Activated naive CD8-positive, alpha-beta T cell treated with anti-CD3 and anti-CD28 coated beads, Interleukin-2, amount 50 U/mL, for 16 hours (primary cell): ENCODE data around the gene PTPRD.

Experiments
- DNase-seq: peaks from one replicate; pipeline ENCODE4 v3.0.0-alpha.2; 2020; ENCODE audit warnings: low read depth, low spot score

Gene PTPRD

DNA sequence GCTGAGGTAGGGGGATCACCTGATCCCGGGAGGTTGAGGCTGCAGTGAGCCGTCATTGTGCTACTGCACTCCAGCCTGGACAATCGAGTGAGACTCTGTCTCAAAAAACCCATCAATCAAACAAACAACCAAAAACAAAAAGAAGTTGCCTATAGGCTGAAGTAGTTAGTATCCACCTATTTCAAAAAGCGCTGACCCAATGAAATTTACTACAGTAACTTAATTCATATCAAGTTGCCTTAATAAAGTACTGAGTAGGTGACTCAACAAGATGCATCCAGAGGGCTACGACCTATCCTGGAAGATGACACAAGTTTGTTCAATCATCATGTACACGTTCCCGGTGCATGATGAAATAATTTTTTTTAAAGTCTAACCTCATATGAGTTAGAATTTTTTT lies 2164.6 kb downstream of the PTPRD start:
- no peak for DNase-seq

DNA sequence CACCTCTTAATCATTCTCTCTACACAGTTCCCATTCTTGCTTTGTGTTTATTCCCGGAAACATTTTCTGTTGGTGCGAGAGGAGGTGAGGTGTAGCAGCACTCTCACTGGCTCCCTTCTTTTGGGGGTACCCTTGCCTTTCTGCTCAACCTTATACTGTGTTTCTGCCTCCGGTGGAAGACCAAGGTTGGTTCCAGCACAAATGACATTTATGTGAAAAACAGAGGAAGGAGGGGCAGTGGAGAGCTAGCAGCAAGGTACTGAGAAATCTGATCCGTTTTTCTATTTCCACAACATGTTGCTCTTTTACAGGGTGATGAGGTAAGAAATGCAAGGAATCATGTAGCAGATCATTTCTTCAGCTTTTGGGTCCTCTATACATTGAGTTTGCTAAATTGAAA lies 2165.2 kb downstream of the PTPRD start:
- DNase-seq, result no peak

DNA sequence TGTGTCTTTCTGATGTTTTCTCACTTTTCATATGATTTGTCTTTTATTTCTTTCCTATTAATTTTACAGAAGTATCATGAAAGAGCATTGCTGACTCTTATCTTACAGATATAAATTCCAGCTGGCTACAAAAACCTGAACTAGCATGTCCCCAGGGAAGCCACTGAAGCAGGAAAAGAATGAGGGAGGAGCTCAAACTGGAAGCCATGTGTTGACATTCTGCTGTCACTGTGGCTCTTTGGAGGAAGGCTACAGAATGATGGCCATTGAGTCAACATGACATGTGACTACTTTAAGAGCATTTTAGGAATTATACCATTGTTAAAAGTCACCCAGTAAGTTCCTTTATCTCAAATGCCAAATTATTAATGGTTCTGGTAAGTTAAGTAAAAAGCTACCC lies 2174.9 kb downstream of the PTPRD start:
- DNase-seq, result no peak

DNA sequence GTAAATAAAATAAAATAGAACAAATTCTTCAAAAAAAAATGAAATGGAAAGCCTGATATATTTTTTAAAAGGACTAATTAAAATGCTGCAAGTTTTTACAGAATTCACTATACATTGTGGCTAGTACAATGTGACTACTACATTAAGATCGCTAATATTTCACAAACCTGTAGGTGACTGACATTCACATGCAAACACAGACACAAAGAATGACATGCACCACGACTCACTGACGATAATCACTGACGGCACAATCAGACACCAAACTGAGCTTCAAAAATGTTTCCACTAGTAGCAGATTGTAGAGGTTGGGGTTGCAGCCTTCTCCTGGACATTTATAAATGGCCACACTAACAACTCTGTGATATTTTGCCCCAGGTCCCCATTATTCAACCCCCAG lies 2175.5 kb downstream of the PTPRD start:
- no peak for DNase-seq

DNA sequence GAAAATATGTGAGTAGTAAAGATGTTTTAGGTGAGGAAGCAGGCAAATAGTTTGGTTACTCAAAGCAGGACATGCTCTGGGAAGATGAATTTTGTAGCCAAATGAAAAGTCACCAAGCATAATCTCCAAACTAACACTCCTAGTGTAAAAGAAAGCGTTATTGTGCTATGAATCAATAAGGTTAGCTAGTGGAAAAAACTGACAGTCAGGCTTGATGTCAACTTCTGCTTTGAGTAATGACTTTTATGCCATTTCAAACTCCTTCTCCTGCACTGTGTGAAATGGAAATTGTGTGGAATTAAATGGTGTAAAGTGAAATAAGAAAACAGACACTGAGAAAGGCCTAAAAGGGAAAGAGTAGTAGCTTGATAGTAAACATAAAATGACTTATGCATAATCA lies 2176.0 kb downstream of the PTPRD start:
- DNase-seq, result no peak

DNA sequence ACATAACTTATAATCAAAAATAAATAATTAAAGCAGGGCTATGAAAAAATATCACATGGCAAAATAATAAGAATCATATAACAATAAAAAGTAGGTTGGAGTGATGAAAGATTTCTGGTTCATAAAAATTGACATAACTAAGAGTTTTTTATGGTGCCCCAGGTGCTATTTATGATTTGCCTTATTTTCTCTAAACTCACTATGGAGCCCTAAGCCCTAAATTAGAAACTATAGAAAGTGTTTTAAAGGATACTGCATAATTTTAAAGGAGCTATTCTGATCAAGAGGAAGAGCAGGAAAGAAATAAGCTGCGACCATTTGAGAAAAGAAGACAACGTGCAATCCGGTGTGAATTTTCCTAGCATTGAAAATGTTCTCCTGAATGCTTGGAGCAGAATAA lies 2178.2 kb downstream of the PTPRD start:
- DNase-seq, result no peak

DNA sequence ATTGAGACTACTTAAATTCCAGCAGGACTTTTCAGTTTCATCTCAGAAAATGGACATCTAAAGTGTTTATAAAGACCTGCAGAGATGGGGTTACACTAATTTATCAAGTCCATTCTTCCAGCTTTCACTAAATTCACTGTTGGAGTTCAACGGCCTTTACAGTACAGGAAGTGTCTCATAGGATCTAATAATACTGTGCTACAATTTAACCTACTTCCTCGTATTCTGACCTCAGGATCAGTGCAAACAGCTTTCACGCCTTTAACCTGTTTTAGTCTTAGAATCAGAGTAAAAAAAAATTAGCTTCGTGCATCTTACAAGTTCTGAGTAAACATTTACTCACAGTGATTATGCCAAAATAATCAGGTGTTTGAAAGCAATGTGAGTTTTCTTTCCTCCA lies 2180.6 kb downstream of the PTPRD start:
- no peak for DNase-seq

DNA sequence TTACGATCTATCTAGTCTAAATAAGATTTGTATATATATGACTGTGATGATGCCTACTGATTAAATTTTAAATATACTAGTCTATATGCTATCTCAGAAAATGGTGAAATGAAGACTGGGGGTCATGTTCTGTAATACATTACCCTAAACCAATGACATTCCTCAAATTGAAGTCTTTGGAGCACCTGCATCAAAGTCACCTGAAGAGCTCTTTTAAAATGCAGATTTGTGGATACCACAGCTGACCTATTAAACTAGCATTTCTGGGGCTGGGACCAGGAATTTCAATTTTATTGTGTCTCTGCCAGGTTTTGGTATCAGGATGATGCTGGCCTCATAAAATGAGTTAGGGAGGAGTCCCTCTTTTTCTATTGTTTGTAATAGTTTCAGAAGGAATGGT lies 2181.3 kb downstream of the PTPRD start:
- DNase-seq, result no peak

DNA sequence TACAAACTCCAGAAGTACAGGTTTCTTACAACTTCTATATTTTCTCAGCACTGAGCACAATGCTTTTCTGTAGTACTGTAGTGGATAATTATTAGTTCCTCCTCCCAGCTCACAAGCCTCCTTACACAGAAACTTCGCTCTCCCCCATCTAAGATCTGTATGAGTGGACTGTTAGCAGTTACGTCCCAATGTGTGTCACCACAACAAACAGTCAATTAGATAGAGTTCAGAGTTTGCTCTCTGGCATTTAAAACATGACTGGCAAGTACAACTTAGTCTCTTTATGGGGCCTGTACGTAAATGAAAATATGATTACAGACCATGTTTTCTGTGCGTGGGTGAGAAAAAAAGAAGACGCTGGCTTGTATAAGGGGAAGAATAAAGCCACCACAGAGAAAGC lies 2181.9 kb downstream of the PTPRD start:
- DNase-seq, result no peak

DNA sequence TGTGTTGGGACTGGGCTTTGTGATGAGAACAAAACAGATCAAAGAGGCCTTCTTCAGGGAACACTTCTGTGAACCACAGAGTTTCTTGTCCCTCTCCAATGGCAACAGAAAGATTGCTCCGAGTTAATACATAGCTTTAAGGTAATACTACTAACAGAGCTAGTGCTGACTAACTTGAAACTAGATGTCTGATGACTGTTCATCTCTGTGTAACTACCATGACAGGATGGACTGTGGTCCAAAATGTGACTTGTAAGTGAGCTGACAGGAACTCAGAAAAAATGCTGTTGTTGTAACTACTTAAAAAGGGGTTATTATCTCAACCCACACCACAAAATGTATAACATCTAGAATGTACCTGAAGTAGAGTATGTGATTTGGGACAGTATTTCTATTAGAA lies 2183.0 kb downstream of the PTPRD start:
- DNase-seq, result no peak

DNA sequence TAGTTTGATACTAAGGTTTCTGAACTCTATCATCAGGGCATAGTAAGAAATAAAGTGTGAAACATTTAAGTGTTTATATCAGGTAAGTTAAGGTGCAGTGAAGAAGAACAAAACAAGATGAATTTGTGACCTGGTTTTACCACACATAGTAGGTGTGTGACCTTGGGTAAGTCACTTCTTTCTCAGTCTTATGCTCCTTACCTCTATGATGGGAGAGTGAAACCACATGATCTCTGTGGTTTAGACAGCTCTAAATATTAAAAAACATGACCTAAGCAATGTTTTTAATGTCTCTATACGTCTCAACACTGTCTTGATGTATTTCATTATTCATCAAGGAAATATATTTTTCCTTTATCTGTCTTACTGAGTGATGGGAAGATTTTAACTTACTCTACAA lies 2183.6 kb downstream of the PTPRD start:
- DNase-seq, result no peak

DNA sequence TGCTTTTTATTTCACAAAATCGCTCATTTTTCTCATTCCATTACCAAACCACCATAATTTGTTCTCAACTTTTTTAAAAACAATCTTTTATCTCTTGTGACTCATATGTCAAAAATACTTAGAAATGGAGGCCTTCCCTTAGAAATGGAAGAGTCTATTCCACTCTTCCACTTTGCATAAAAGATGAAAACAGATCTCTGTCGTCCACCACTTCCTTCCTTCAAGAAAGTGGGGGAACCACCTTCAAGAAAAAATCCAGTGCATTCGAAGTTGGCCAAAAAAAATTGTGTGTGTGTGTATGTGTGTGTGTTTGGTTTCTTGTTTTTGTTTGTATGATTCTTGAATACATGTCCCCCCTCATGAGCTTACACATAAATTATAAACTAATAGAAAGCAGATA lies 2184.4 kb downstream of the PTPRD start:
- no peak for DNase-seq

DNA sequence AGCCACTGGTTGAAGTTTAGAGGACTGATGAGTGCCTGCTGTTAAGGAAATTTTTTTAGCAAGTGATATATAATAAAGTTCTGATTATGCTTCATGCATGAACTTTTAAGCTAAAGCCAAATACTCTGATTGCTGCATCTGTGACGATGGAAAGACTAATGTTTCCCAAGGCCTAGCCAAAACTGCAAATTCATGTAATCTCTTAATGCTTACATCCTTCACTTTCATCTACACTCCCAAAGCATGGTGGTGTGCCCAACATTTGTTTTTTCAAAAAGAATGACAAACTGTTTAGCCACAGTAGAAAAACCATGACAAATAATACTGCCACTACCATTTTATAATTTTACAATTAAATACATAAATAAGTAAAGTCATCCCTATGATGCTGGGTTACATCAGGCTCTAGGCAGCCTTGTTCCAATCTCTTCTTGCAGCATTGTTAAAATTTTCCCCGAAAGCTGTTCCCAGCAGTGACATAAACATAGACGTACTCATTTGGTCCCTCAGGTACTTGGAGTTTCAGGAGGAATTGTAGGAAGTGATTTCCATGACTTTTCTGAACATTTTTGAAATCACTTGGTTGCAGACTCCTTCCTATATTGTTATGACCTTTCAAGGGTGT lies 2187.9 kb downstream of the PTPRD start:
- no peak for DNase-seq

DNA sequence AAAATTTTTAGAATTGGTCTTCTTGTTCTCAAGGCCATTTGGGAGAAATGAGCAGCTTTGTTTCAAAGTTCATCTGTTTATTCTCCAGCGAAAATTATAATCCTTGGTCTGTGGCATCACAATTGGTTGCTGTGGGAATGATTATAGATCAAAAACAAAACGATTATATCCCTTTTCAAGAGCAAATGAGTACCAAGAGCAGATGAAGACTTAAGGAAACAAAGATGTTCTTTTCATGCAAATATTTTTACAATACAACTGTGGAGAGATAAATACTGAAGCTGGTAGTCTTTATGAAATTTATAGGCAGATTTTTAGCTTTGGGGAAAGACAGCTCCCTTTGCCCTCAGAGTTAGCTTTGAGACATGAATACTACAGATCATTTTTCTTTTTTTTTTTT lies 2192.4 kb downstream of the PTPRD start:
- no peak for DNase-seq

DNA sequence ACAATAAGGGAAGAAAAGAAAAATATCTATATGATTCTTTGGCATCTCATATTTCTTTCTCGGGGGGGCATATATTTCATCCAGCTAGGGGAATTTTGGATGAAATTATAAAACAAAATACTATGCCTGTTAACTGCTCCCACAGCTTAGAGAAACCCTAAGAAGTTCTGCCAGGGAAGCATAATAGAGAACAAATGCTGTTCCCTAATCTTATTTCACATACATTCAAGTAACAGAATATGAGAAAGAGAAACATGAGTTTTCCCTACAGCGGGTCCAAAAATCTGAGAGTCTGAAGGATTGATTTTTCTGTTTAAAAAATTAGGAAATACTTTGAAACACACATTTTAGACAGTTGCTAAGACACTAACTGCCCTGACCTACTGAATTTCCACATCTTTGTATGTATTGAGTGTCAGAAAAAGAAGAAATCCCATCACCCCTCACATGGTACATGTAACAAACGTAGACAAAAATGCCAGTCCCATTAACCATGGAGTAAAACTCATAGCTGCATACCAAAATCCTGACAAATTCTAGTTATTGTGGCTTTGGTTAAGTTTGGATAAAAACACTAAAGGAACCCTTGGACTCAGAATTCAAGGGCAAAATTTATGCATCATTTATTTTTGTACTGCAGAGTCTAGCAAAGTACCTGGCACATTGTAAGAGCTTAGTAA lies 2193.1 kb downstream of the PTPRD start:
- DNase-seq, result no peak

DNA sequence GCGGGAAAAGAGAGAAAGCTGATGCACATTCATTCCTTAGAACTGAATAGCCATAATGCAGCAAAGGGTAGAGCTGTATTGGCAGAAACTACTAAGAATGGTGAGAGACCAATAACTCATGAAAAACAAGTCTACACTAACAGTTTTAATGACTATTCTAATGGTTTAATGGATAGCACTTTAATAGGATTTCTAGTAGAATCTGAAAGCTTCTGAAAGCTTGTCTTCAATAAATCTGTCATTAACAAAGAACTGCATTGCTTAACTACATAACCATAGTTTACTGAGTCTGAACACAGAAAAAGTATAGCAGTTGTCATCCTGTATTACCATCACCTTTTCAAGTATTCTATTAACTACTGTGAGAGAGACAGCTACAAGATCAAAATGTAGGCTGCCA lies 2195.5 kb downstream of the PTPRD start:
- DNase-seq, result no peak

DNA sequence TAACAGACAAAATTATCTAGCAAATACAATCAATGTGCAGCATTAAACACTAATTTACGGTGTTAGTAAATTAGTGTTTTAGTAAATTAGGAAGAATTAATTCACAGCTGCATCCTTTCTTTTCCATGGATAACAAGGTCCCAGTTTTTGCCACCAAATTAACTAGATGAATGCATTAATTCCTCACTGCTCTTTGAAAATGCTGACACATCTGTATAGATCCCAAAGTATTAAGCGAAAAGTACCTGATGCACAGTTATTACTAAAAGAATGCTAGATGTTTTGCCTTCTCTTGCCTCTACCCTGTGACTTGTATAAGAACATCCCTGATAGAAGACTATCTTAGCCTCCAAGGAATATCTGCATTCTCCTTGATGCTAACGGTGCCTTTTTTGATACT lies 2200.5 kb downstream of the PTPRD start:
- DNase-seq, result no peak

DNA sequence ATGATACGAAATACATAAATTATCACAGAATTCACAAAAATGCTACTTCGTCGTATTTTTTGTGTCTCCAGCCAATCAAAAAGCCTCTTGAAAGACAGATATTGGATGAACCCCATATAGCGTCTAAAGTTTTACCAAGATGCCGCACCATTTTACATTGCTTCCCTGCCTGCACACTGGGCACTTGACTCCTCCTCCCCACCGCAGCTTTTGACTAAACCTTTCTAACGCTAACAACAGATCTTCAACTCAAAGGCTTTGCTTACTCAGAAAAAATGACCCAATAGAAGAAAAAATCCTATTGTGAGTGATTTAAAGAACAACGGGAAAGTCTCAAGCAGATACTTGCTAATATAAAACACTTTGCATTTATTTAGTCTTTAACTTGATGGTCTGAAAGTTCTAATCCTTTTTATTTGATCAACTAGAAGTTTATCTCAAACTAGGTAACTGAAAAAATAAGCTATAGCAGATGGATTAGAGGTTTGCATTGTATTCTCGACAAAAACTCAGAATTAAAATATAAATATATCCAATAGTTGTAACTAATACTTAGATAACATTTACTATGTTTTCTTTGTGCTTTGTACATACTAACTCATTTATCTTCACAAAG lies 2204.1 kb downstream of the PTPRD start:
- DNase-seq, result no peak

DNA sequence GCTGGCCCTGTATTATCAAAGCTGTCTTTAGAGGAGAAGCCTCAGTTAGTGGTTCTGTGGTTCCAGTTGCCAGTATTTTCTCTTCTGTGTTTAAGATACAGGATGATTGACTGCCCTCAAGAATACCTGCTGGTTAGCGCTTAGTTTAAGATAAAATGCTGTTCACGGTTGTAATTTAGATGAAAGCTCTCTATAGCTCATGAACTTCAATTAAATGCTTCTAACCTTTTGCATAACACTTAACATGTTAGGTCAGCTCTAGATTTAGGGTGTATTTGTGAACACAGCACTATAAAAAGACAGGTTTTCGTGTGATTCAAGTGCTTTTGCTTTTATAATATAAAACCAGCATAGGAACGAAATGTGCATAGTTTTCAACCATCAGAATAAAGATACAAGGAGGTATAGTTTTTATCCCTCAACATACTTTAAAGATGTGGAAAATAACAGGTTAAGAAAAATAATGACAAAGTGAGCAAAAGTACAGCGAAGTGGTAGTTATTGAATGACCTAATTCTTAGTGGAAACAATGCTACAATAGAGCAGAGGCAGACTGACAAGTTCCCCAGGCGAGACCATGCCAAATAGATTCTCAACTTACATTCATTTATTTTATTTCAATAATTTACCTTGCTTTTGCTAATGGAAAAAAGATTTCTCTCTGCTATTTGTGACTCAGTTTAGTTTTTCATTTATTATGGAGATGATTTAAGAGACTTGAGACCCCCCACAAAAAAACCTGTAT lies 2210.7 kb downstream of the PTPRD start:
- no peak for DNase-seq

DNA sequence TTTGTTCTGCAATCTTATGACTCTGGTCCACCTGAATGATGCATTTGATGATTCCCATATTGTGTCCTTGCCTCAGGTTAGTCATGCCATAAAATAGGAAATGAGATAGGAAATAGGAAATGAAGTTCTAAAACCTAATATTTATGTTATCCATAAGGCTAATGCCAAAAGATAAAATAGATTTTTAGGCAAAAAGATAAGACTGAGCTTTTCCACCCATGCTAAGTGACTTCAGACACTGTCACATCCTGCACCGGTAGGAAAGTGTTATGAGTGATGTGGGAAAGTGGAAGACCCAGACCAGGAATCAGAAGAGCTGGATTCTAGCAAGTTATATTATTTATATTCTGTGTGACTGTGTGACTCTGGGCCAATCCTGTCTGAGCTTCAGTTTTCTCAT lies 2212.4 kb downstream of the PTPRD start:
- no peak for DNase-seq

DNA sequence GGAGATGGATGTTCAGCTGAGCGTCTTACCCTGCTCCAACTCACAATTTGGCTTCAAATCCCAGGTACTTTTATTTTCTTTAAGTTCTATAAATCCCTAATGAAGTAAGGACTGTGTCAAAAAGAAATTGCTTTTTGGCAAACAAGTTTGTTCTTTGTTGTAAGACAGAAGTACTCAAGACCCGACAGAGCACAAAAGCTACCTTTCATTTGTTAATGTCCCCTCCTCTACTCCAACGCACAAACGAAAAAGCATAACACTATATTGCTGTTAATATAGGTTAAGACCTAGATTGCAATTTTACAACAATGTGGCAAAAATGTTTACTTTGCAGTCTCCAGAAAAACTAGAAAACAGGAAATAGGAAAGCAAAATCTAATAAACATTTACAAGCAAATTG lies 2217.8 kb downstream of the PTPRD start:
- DNase-seq, result no peak

DNA sequence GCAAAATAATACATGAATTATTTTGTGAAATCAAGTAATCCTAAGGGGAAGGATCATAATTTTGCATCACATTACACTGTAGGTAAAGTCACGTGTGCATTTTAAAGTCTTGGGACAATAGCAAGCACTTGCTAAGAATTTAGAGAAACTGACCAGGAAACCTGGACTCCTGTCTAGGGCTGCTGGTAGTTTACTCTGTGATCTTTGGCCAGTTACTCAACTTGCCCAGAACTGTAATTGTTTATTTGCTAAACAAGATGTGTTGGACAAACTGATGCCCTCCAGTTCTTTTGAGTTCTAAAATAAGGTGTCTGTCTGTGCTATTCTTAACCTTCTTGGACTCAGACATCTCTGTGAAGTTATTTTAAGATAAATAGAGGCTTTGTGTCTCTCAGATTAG lies 2218.5 kb downstream of the PTPRD start:
- DNase-seq, result no peak

DNA sequence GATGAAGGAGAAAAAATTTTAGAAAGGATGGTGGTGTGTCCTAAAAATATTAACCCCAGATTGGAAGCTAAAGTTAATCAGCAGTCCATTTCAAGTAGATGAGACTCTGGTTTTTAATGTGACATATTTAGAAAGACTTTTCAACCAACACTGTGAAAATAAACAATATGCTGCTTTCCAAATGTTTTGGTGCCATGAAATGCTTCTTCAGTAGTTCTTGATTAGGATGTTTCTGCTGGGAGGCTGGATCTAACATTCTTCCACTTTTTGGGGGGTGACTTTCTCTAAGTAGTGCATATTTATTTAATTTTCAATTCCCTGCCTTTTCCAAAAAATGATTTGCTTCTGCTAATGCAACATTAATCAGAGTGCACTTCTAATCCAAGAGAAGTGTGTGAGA lies 2219.9 kb downstream of the PTPRD start:
- DNase-seq, result no peak
